Globus pallidus (tissue), 1 donor: ENCODE measurements around the gene SYMPK.
"Not testable (repeated sequence)": the region's sequence is repeated elsewhere in the genome, so short reads cannot be mapped to it uniquely, and the experiment has no call there.

Source experiments
- DNase-seq: peaks from one replicate; pipeline ENCODE4 v3.0.0-alpha.2; 2015; ENCODE audit warnings: low spot score

SYMPK gene

GRCh38 chr19:45804140-45804958, 58.6 kb downstream of the SYMPK start:
- no peak for DNase-seq

DNA sequence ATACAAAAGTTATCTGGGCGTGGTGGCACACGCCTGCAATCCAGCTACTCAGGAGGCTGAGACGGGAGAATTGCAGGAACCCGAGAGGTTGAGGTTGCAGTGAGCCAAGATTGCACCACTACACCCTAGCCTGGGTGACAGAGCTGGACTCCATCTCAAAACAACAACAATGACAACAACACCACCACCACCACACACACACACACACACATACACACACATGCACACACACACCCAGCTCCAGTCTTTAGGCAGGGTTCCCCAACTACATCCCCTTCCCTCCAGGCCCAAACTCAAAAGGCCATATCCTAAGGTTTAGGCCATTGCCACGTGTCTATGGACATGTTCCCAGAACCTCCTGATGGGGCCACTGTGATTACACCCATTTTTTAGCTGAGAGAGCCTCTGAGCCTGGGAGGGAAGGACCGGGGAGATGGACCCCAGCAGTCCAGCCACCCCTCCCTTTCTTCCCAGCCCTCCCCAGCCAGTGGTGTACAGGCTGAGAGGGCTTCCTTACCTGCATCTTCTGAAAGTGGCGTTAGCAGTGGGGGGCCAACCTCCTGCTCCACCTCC, 61.3 kb downstream of the SYMPK start:
- no peak for DNase-seq

- DNase-seq: no peak
Measured at GRCh38 chr19:45800070-45800553, 62.8 kb downstream of the SYMPK start.

DNA sequence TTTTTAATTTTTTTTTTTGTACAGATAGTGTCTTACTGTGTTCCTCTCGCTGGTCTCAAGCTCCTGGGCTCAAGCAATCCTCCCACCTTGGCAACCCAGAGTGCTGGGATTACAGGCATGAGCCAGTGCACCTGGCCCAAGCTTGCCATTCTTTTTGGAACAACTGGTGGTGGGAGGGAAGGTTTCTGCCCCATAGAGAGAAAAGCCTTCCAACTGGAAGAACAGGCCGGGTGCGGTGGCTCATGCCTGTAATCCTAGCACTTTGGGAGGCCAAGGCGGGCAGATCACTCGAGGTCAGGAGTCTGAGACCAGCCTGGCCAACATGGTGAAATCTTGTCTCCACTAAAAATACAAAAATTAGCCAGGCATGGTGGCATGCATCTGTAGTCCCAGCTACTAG, 63.4 kb downstream of the SYMPK start:
- DNase-seq: not testable (repeated sequence)

GRCh38 chr19:45798995-45799517, 63.9 kb downstream of the SYMPK start:
- no peak for DNase-seq

DNA sequence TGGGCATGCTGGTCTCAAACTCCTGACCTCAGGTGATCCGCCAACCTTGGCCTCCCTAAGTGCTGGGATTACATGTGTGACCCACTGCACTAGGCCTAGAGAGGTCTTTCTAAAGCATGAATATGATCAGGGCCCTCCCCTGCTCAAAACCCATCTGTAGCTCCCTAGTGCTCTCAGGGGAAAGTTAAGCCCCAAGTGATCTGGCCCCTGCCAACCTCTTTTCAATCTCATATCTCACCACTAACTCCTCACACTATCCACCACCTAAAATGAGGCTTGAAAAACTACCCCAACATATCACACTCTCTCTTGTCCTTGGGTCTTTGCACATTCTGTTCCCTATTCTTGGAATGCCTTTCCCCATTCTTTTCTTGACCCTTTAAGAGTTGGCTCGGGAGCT, 68.3 kb downstream of the SYMPK start:
- no peak for DNase-seq

DNA sequence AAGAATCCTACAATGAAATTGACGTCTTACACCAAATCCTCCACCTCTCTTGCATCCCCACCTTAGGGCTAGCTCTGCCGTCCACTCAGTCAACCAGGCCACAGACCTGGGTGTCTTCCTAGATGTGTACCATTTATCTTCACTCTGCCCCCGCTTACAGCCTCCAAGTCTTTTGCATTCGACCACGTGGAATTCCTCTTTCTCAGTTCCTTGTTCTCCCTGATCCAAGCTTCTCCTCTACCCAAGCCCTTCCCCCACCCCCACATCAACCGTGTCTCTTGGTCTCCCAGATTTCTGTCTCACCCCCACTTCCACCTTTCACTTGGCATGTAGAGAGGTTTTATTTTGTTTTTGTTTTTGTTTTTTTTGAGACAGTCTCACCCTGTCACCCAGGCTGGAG, 69.1 kb downstream of the SYMPK start:
- no peak for DNase-seq

GRCh38 chr19:45793178-45793564, 69.8 kb downstream of the SYMPK start:
- no peak for DNase-seq

- peak; percentile 98 for DNase-seq
Measured at GRCh38 chr19:45792470-45793177, 70.3 kb downstream of the SYMPK start, which contains the start of gene DMWD. Gene DMWD, minus strand, starts transcription at chr19:45792845. Its CDS starts 89 bp downstream, at chr19:45792756.

DNA sequence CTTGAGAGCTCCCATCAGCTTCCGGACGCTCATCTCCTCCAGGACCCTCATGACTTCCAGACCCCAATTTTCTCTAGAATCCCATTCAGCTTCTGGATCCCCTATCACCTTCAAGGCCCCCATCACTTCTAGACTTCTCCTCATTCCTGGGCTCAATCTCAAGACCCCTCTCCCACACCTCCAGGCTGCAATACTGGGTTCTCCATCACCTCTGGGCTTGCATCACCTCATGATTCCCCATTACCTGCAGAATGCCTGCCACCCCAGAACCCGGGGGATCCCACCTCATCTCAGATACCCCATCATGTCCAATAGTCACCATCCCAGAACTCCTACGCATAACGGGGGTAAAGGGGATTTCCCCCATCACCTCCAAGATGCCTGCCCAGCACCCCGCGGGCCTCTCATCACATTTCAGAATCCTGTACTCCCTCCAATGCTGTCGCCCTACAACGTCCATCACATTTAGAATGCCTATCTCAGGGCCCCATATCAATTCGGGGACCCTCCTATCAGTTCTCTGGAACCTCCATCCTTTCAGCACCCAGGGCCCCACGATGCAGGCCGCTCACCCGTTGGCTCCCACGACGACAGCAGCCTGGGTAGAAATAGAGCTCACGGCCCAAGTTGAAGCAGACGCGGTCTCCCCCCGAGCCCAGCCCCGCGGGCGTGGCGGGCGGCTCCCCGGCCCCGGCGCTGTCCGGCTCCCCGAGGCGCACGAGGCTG, 71.0 kb downstream of the SYMPK start:
- no peak for DNase-seq

DNA sequence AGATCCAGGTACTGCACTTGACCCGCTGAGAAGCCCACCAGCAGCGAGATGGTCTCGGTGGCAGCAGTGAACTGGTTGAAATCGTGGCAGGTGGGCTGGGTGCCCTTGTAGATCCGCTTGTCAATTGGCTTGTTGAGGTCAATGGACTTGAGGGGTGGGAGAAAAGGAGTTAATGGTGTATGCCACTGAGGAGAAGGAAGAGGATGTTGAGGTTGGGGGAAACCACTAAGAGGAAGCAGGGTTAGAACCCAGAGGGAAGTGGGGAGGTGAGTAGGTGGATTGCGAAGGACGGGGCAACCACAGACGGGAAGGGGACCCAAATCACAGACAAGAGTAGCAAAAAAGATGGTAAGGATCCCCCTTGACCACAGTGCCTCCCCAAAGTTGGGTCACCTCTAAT, 72.0 kb downstream of the SYMPK start:
- no peak for DNase-seq

DNA sequence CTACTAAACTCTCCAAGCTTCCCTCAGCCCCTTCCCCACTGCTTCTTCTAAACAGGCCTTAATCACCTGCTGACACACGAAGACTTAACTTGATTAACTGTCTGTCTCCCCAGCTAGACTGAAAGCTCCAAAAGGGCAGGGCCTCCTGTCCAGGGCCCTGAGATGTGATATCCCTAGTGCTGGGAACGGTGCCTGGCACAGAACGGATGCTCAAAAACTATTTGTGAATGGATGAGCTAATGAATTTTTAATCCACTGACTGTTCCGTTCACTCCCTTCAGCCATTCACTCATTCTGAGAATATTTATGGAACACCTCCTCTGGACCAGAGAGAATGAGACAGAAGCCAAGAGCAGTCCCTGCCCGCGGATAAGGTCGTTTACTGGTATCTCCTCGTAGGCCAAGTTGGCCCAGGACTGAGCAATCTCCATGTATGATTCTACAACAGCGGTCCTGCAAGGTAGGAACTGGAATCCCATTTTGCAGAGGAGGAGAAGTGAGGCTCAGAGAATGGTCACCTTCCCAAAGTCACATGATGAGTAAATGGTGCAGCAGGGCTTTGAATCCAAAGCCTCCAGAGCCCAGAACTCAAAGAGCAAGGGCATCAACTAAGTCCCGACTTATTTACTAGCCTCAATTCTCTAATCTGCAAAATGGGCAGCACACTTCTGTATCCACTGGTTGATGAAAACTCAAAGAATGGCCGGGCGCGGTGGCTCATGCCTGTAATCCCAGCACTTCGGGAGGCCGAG, 73.7 kb downstream of the SYMPK start:
- no peak for DNase-seq

DNA sequence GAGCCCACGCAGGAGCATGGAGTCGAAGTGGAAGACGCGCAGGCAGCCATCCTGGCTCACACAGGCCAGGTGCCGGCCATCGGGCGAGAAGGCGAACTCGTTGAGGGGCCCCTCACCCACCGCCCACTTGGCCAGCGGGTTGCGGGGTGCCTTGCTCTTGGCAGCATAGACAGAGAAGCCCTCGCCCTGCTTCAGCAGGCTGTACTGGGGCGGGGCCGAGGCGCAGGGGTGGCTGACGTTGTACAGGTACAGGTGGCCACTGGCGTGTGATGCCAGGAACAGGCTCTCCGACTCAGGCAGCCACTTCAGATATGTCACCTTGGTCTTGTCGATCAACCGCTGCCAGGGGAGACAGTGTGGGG, 76.4 kb downstream of the SYMPK start:
- DNase-seq: no peak

- no peak for DNase-seq
Measured at GRCh38 chr19:45785781-45786532, 77.0 kb downstream of the SYMPK start.

DNA sequence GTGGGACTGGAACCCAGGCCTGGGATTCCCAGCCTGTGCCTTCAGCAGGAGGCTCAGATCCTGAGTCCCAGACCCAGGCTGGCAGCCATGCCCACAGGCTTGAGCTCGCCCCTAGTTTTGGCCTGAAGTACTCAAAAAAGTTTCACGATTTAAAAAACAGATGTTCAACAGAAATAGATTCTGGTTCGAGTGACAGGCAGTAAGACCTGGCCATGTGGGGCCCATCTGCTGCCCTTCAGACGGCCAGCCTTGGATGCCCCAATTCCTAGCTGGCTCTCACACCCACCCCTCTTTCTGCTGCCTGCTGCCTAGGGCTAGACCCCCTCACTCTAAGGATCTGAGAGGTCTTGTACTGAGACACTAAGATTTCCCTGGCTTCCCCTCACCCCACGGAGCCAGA, 77.8 kb downstream of the SYMPK start:
- DNase-seq: no peak

DNA sequence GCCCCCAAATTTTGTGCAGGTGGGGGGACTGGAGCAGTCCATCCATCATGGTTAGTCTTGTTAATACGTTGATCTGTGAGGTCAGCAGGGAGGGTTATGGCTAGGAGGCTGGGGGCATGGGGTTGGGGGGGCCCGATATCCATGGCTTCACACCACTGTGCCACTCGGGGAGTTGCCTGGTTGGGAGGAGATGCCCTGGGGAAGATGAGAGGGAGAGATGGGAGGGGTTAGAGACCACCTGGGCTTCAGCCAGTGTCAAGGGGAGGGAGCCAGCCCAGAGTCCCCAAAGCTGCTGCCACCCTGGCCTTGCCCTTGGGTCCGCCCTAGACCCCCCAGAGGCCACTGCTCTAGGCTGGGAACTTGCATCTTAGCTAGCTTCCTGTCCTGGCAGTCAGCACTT, 78.9 kb downstream of the SYMPK start:
- DNase-seq: no peak

DNA sequence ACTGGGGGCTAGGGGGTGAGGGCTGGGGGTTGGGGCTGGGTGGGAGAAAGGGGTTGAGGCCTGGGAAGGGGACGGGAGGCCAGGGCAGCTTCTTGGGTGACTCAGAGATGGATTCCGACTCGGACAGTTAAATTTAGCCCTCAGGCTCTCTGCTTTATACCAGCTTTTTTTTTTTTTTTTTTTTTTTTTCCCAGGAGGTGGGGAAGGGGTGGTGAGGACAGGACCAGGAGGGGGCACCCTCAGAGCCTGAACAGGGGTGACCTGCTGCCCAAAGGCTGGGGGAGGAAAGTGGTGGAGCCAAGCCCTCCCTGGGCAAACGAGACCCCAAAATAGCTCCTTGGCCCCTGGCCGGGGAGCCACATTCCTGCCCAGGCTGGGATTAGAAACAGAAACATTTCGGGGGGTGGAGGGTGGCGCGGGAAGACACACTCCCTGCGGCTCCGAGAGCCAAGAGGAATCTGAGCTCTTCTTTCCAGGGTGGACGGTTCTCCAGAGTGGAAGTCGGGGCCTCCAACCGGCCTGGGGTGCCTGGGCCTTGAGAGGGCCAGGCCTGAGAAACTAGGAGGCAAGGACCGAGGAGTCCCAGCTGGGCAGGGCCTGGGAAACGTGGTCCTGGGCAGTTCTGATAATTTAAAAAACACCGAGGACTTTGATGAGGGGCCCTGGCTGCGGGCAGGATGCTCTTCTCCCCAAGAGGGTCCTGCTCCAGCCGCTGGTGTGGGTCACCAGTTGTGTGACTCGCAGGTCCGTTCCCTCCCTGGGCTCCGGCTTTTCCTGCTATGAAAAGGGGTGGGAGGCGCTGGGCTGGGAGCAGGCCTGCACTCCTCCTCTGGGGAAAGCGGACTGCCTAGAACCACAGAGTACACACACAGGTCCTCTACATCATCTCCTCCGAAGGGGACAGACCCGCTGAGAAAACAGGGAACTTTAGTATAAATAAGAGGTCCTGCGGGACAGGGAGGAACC, 79.8 kb downstream of the SYMPK start:
- no peak for DNase-seq

DNA sequence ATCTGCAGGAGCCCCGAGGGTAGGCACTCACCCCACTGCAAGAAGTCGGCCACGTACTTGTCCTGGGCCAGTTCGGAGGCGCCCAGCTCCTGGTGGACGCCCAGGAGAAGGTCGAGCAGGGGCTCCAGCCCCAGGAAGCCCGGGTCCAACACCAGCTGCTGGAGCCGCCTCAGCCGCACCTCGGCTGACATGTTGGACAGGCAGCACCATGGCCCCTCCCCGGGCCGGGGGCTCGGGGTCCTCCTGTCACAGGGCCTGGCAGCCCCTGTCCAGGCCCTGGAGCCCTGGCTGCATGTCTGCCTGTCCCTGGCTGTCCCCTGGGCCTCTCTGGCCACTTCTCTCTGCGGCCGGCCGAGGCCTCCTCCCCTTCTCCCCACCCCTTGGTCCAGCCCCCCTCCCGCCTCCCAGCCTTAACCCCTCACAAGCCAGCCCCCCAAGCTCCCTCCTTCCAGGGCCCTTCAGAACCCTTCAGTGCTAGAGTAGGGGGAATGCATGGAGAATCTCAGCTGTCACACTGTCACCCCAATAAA, 80.7 kb downstream of the SYMPK start, which contains the start of gene DMPK:
TSS of gene DMPK (minus strand) at position 329 of the 530 bp plus-strand sequence. CDS start at position 191, 138 bp downstream.
- DNase-seq: no peak
